ENCODE results near the gene TANGO6.
"Not testable (repeated sequence)": the region's sequence is repeated elsewhere in the genome, so short reads cannot be mapped to it uniquely, and the experiment has no call there.

TANGO6 gene

GRCh38 chr16:69124961-69125360 is 281.6 kb downstream of the TANGO6 start:
- not testable (repeated sequence) for DNase-seq

DNA sequence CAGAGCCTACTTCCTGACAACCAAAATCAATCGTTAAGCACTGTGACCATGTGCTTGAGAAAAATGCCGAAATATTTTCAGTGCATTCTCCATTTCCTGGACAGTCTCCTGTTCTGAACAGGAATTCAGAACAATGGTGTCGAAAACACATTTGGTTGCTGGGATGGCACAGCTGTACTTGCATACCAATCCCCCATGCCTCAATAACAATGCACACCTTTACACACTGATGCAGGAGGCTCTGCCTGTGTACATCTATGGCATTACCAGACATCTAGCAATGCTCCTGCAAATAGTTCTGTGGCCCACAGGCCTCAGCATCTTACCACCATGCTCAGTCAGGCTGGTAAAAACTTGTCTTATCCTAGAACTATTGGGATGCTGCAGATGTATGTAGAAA is 282.9 kb downstream of the TANGO6 start:
- no peak for DNase-seq

GRCh38 chr16:69126801-69127200 is 283.5 kb downstream of the TANGO6 start:
- not testable (repeated sequence) for DNase-seq

DNA sequence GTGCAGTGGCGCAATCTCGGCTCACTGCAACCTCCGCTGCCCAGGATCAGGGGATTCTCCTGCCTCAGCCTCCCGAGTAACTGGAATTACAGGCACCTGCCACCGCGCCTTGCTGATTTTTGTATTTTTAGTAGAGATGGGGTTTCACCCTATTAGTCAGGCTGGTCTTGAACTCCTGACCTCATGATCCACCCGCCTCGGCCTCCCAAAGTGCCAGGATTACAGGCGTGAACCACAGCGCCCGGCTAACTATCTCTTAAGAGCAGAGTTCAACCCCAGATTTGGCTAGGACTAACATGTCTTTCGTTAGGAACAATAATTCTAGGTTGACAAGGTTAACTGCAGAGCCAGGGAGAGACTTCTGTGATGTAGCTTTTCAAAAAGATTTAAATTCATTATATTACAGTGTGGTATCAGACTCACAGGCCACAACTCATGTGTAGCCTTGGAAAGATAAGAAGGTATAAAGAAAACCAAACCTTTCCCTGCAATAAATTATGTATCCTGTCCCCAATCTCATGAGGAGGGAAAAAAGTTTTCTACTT is 284.7 kb downstream of the TANGO6 start:
- DNase-seq: no peak

DNA sequence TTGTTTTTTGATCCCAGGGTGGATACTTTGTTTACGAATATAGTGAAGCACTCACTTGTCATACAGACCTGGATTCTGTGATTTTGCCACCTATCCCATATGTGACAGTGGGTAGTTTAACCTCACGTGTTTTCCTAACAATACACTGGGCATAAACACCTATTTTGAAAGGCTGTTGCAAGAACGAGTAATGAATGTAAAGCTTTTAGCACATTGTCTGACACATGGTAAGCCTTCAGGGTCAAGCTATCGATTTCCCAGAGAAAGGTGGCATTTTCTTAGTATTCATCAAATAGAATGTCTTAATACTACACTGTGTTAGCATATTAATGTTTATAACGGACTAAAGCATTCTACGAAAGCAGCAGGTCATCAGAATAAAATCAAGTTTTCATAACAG is 287.1 kb downstream of the TANGO6 start:
- no peak for DNase-seq

DNA sequence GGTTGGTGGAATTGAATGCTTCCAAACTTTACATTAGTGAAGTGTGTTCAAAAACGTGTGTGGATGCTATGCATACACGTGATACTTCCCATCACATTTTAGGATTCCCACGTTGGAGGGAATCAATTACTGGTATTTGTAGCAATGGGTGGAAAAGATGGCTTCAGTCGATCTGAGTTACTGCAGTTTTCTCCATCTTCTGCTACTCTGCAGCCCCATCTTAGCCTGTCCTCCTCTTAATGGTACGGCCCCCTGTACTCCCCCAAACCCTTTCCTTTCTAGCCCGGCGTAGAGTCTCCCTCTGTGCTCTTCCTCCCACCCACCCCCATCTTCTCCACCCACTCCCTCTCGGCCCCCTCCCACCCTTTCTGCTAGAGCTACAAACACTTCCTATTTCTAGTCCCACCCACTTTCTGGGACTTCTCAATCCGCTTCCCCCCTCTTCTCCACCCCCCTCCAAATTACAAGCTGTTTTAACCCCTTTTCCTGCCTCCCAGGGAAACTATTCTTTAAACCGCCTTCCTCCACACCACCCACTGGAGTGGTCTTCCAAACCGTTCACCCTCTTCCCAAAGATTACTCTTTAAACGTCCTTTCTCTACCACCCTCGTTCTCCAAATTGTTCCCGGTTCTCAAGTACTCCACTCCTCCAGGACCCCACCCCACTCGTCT is 288.0 kb downstream of the TANGO6 start:
- peak; percentile 67 for DNase-seq

DNA sequence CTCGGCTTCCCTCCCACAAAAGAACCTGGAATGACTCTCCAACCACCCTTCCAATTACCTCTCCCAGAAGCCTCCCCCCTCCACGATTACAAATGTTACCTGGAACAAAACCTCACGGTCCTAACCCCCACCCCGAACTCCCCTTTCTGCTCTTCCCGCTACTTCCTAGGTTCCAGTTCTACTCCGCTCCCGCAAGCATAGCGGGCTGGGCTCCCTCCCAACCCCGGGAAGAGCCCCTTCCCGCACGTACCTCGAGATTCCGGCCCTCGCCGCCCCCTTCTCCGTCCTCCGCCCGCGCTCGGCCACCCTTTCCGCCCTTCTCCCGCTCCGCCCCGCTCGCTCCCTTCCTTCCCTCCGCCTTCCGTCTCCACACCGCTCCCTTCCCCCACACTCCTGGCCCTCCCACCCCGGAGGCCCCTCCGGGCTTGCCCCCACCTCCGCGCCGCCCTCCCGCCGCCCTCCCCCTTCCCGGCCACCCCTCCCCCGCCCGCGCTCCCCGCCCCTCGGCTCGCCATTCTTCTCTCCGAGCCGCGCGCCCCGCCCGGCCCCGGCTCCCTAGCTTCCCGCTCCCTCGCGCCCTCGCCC is 288.6 kb downstream of the TANGO6 start:
- DNase-seq: peak; percentile 92

DNA sequence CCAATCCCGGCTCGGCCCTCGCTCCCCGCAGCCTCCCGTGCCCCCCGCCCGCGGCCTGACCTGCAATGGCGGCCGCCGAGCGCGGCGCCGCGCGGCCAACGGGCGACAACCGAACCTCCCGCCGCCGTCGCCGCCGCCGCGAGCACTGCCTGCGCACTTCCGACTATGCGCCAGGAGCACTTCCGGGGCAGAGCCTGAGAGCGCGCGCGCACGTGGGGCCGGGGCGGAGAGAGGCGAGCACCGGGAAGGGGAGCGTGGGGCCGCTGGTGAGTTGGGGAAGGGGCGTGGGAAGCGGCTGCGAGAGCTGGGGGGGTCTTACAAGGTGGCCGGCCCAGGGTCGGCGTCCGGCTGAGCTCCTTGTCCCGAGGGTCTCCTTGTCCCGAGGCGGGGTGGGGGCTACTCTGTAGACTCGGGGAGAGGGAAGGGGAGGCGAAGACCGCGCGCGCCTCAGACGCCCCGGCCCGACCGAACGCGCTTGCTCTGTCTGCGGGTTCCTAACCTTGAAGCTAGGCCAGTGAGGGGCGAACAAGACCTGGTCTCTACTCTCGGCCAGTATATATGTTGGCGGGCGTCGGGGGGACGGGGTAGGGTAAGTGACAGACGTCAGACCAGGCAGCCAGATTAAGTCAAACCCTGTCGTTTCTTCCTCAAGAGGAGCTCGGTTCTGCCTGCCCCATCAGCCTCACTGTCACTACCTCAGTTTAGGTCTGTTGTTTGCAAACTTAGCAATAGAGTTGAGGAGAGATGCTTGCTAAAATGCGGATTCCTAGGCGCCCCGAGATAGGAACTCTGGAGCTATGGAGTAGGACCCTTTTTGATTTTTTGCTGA is 289.3 kb downstream of the TANGO6 start, which contains the start of the genes CHTF8 and UTP4:
Gene CHTF8, minus strand, starts transcription at position 165 of the 829 bp plus-strand sequence. CDS start 11,130 bp downstream, outside the sequence.
Gene UTP4, plus strand, starts transcription at position 226 of the 829 bp plus-strand sequence. CDS start 811 bp downstream, outside the sequence.
- peak; percentile 92 for DNase-seq

DNA sequence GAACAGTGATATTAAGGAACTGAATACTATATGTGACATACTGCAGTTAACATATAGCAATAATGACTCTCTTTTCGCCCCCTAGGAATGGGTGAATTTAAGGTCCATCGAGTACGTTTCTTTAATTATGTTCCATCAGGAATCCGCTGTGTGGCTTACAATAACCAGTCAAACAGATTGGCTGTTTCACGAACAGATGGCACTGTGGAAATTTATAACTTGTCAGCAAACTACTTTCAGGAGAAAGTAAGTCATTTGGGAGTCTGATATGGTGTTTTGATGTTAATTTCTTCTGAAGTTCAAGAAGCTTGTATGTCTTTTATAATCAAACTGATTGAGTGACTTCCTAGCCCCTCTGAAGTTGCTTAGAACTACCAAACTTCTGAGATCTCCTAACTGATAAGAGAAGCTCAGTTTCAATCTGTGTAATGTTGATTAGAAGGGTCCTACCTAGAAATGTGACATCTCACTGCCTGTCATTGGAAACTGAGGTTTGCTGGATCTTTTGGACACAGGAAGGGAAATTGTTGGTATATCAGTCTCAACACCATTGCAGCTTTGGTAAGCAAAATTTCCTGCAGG is 290.1 kb downstream of the TANGO6 start:
- no peak for DNase-seq

Measured in eye (tissue), 1 donor.